Measurements from ENCODE around the gene CASP1.
"Not testable (repeated sequence)": the region's sequence is repeated elsewhere in the genome, so short reads cannot be mapped to it uniquely, and the experiment has no call there.

The CASP1 gene

GRCh38 chr11:105044557-105045524, 9.9 kb upstream of the CASP1 start, which contains the start of gene CARD16:
Gene CARD16, minus strand, starts transcription at chr11:105045335. Its CDS starts 38 bp downstream, at chr11:105045297.
- H3K27me3 ChIP-seq (replicated peaks; ENCODE audit: control insufficient read depth, insufficient read depth, low read length); H3K9me3 ChIP-seq (ENCODE audit: control insufficient read depth, low read length); H3K36me3 ChIP-seq (ENCODE audit: control insufficient read depth, insufficient read depth, low read length, severe bottlenecking): not testable (repeated sequence)
- Histone ChIP-seq H3K4me3 (ENCODE audit: low read length) (peak within 1 kb of the TSS; percentile 72), H3K9ac (ENCODE audit: low read length) (peak within 1 kb of the TSS; percentile 47), H3K4me1 (ENCODE audit: control insufficient read depth, insufficient read depth, low read length) (peaks cover 26% of the 10 kb centered on the region)
- peak; percentile 53 for DNase-seq (ENCODE audit: low read depth)

GRCh38 chr11:105042178-105042577, 7.2 kb upstream of the CASP1 start:
- Histone ChIP-seq H3K4me3 (ENCODE audit: low read length) (no peak overlapping the region), H3K27me3 (replicated peaks; ENCODE audit: control insufficient read depth, insufficient read depth, low read length) (no peaks in the 10 kb centered on the region), H3K36me3 (ENCODE audit: control insufficient read depth, insufficient read depth, low read length, severe bottlenecking) (no peaks in the 10 kb centered on the region), H3K9ac (ENCODE audit: low read length) (no peak overlapping the region), H3K4me1 (ENCODE audit: control insufficient read depth, insufficient read depth, low read length) (peaks cover 32% of the 10 kb centered on the region), H3K9me3 (ENCODE audit: control insufficient read depth, low read length) (no peaks in the 10 kb centered on the region)
- no peak for DNase-seq (ENCODE audit: low read depth)

- H3K4me3 ChIP-seq (ENCODE audit: low read length), result no peak overlapping the region
- H3K4me1 ChIP-seq (ENCODE audit: control insufficient read depth, insufficient read depth, low read length), result peaks cover 20% of the 10 kb centered on the region
- no peak overlapping the region for H3K9ac ChIP-seq (ENCODE audit: low read length)
- H3K36me3 ChIP-seq (ENCODE audit: control insufficient read depth, insufficient read depth, low read length, severe bottlenecking), result no peaks in the 10 kb centered on the region
- H3K9me3 ChIP-seq (ENCODE audit: control insufficient read depth, low read length), result no peaks in the 10 kb centered on the region
- no peak for DNase-seq (ENCODE audit: low read depth)
- H3K27me3 ChIP-seq (replicated peaks; ENCODE audit: control insufficient read depth, insufficient read depth, low read length), result no peaks in the 10 kb centered on the region
These were observed 5.8 kb upstream of the CASP1 start for GRCh38 chr11:105040703-105041102.

GRCh38 chr11:105034388-105034787, 556 bp downstream of the CASP1 start:
- H3K9me3 ChIP-seq (ENCODE audit: control insufficient read depth, low read length); H3K27me3 ChIP-seq (replicated peaks; ENCODE audit: control insufficient read depth, insufficient read depth, low read length); H3K36me3 ChIP-seq (ENCODE audit: control insufficient read depth, insufficient read depth, low read length, severe bottlenecking): not testable (repeated sequence)
- Histone ChIP-seq H3K4me1 (ENCODE audit: control insufficient read depth, insufficient read depth, low read length) (peaks cover 29% of the 10 kb centered on the region), H3K9ac (ENCODE audit: low read length) (peak overlapping the region; percentile 69), H3K4me3 (ENCODE audit: low read length) (peak overlapping the region; percentile 76)
- DNase-seq (ENCODE audit: low read depth), result peak; percentile 9

- Histone ChIP-seq H3K27me3 (replicated peaks; ENCODE audit: control insufficient read depth, insufficient read depth, low read length) (no peaks in the 10 kb centered on the region), H3K9ac (ENCODE audit: low read length) (no peak overlapping the region), H3K9me3 (ENCODE audit: control insufficient read depth, low read length) (no peaks in the 10 kb centered on the region), H3K36me3 (ENCODE audit: control insufficient read depth, insufficient read depth, low read length, severe bottlenecking) (peaks cover 15% of the 10 kb centered on the region), H3K4me3 (ENCODE audit: low read length) (peak overlapping the region; percentile 76), H3K4me1 (ENCODE audit: control insufficient read depth, insufficient read depth, low read length) (peaks cover 25% of the 10 kb centered on the region)
- no peak for DNase-seq (ENCODE audit: low read depth)
These were observed 1.2 kb downstream of the CASP1 start for GRCh38 chr11:105033781-105034180.

- DNase-seq (ENCODE audit: low read depth), result no peak
- Histone ChIP-seq H3K9me3 (ENCODE audit: control insufficient read depth, low read length) (no peaks in the 10 kb centered on the region), H3K4me3 (ENCODE audit: low read length) (peak overlapping the region; percentile 20), H3K27me3 (replicated peaks; ENCODE audit: control insufficient read depth, insufficient read depth, low read length) (no peaks in the 10 kb centered on the region), H3K4me1 (ENCODE audit: control insufficient read depth, insufficient read depth, low read length) (peaks cover 23% of the 10 kb centered on the region), H3K9ac (ENCODE audit: low read length) (no peak overlapping the region), H3K36me3 (ENCODE audit: control insufficient read depth, insufficient read depth, low read length, severe bottlenecking) (peaks cover 15% of the 10 kb centered on the region)
These were observed 1.6 kb downstream of the CASP1 start for GRCh38 chr11:105033343-105033742.

GRCh38 chr11:105032495-105032894, 2.4 kb downstream of the CASP1 start:
- Histone ChIP-seq H3K9me3 (ENCODE audit: control insufficient read depth, low read length) (no peaks in the 10 kb centered on the region), H3K9ac (ENCODE audit: low read length) (no peak overlapping the region), H3K4me3 (ENCODE audit: low read length) (no peak overlapping the region), H3K4me1 (ENCODE audit: control insufficient read depth, insufficient read depth, low read length) (peaks cover 20% of the 10 kb centered on the region), H3K36me3 (ENCODE audit: control insufficient read depth, insufficient read depth, low read length, severe bottlenecking) (peaks cover 15% of the 10 kb centered on the region), H3K27me3 (replicated peaks; ENCODE audit: control insufficient read depth, insufficient read depth, low read length) (no peaks in the 10 kb centered on the region)
- no peak for DNase-seq (ENCODE audit: low read depth)

- DNase-seq (ENCODE audit: low read depth), result no peak
- no peaks in the 10 kb centered on the region for H3K4me1 ChIP-seq (ENCODE audit: control insufficient read depth, insufficient read depth, low read length)
- no peak overlapping the region for H3K4me3 ChIP-seq (ENCODE audit: low read length)
- no peaks in the 10 kb centered on the region for H3K27me3 ChIP-seq (replicated peaks; ENCODE audit: control insufficient read depth, insufficient read depth, low read length)
- no peaks in the 10 kb centered on the region for H3K9me3 ChIP-seq (ENCODE audit: control insufficient read depth, low read length)
- peaks cover 28% of the 10 kb centered on the region for H3K36me3 ChIP-seq (ENCODE audit: control insufficient read depth, insufficient read depth, low read length, severe bottlenecking)
- no peak overlapping the region for H3K9ac ChIP-seq (ENCODE audit: low read length)
These were observed 7.3 kb downstream of the CASP1 start for GRCh38 chr11:105027678-105028077.

- no peak overlapping the region for H3K4me3 ChIP-seq (ENCODE audit: low read length)
- H3K27me3 ChIP-seq (replicated peaks; ENCODE audit: control insufficient read depth, insufficient read depth, low read length), result no peaks in the 10 kb centered on the region
- no peak overlapping the region for H3K9ac ChIP-seq (ENCODE audit: low read length)
- DNase-seq (ENCODE audit: low read depth), result no peak
- no peaks in the 10 kb centered on the region for H3K4me1 ChIP-seq (ENCODE audit: control insufficient read depth, insufficient read depth, low read length)
- peaks cover 19% of the 10 kb centered on the region for H3K36me3 ChIP-seq (ENCODE audit: control insufficient read depth, insufficient read depth, low read length, severe bottlenecking)
- no peaks in the 10 kb centered on the region for H3K9me3 ChIP-seq (ENCODE audit: control insufficient read depth, low read length)
These were observed 10.6 kb downstream of the CASP1 start for GRCh38 chr11:105024394-105024793.

GRCh38 chr11:105023003-105023402, 11.9 kb downstream of the CASP1 start, which contains the start of gene CASP5:
Gene CASP5, minus strand, starts transcription at chr11:105023168. Its CDS starts 32 bp downstream, at chr11:105023136.
- Histone ChIP-seq H3K4me1 (ENCODE audit: control insufficient read depth, insufficient read depth, low read length) (no peaks in the 10 kb centered on the region), H3K27me3 (replicated peaks; ENCODE audit: control insufficient read depth, insufficient read depth, low read length) (no peaks in the 10 kb centered on the region), H3K4me3 (ENCODE audit: low read length) (no peak within 1 kb of the TSS), H3K36me3 (ENCODE audit: control insufficient read depth, insufficient read depth, low read length, severe bottlenecking) (peaks cover 13% of the 10 kb centered on the region), H3K9me3 (ENCODE audit: control insufficient read depth, low read length) (no peaks in the 10 kb centered on the region), H3K9ac (ENCODE audit: low read length) (no peak within 1 kb of the TSS)
- no peak for DNase-seq (ENCODE audit: low read depth)

- Histone ChIP-seq H3K9me3 (ENCODE audit: control insufficient read depth, low read length) (no peaks in the 10 kb centered on the region), H3K36me3 (ENCODE audit: control insufficient read depth, insufficient read depth, low read length, severe bottlenecking) (peaks cover 13% of the 10 kb centered on the region), H3K4me3 (ENCODE audit: low read length) (no peak overlapping the region), H3K27me3 (replicated peaks; ENCODE audit: control insufficient read depth, insufficient read depth, low read length) (no peaks in the 10 kb centered on the region), H3K9ac (ENCODE audit: low read length) (no peak overlapping the region), H3K4me1 (ENCODE audit: control insufficient read depth, insufficient read depth, low read length) (no peaks in the 10 kb centered on the region)
- DNase-seq (ENCODE audit: low read depth), result no peak
These were observed 12.4 kb downstream of the CASP1 start for GRCh38 chr11:105022527-105022926.

Measured in adipocyte (in vitro differentiated cells).